ENCODE results near the gene POLR3H.

DNA sequence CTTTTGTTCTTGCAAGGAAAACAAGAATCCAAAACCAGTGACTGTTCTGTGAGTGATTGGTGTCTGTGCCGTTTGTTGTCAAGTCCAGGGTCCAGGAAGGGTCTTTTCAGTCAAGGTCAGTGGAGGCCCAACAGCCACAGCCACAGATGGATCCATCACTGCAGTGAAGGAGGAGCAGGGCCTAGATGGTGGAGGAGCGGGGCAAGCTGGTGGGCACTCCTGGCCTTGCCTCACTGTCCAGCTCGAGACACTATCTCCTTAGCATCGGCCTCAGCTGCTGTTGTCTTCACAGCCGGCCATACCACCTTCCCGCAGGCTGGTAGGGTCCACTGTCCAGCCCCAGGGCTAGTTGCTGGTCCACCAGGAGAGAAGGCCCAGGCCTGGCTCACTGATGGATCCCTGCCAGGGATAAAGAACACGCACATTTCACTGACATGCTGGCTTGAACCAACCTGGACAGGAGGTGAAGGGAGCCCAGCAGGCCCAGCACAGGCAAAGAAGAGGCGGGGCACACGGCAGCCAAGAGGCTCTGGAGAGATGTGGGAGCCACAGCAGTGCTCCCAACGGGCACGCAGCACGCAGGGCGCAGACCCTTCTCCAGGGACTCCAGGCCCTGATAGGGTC is 15.2 kb downstream of the POLR3H start:
- TF ChIP-seq, protein P1, sequence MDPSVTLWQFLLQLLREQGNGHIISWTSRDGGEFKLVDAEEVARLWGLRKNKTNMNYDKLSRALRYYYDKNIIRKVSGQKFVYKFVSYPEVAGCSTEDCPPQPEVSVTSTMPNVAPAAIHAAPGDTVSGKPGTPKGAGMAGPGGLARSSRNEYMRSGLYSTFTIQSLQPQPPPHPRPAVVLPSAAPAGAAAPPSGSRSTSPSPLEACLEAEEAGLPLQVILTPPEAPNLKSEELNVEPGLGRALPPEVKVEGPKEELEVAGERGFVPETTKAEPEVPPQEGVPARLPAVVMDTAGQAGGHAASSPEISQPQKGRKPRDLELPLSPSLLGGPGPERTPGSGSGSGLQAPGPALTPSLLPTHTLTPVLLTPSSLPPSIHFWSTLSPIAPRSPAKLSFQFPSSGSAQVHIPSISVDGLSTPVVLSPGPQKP (IDR thresholded peaks at IDR 0.05; ENCODE audit: borderline replicate concordance, low read depth, low read length), result no peak
- no peak for TF ChIP-seq CHD1 (IDR thresholded peaks at IDR 0.05; ENCODE audit: low read depth, low read length)
- TF ChIP-seq, protein P2, sequence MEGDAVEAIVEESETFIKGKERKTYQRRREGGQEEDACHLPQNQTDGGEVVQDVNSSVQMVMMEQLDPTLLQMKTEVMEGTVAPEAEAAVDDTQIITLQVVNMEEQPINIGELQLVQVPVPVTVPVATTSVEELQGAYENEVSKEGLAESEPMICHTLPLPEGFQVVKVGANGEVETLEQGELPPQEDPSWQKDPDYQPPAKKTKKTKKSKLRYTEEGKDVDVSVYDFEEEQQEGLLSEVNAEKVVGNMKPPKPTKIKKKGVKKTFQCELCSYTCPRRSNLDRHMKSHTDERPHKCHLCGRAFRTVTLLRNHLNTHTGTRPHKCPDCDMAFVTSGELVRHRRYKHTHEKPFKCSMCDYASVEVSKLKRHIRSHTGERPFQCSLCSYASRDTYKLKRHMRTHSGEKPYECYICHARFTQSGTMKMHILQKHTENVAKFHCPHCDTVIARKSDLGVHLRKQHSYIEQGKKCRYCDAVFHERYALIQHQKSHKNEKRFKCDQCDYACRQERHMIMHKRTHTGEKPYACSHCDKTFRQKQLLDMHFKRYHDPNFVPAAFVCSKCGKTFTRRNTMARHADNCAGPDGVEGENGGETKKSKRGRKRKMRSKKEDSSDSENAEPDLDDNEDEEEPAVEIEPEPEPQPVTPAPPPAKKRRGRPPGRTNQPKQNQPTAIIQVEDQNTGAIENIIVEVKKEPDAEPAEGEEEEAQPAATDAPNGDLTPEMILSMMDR (conservative IDR thresholded peaks at IDR 0.05; ENCODE audit: low read depth, low read length), result no peak
